KMS-11 (cell line): ENCODE data around the gene ZDHHC8.

Experiments
- H2AFZ ChIP-seq: fragments of 200-600 bp; sonication (generic); 2 replicates; pipeline ENCODE4 v1.6.1; 2016; ENCODE audit warnings: antibody characterized with exemption, mixed run types, low read depth
- H3K27ac ChIP-seq: fragments of 200-600 bp; sonication (generic); 2 replicates; pipeline ENCODE4 v1.6.1; 2016; ENCODE audit warnings: mild to moderate bottlenecking, mixed run types
- H3K27me3 ChIP-seq: fragments of 200-600 bp; sonication (generic); 2 replicates; pipeline ENCODE4 v1.6.1; 2017; ENCODE audit warnings: mild to moderate bottlenecking, low read depth, mixed run types, moderate library complexity; ENCODE audit not compliant: insufficient read depth
- H3K36me3 ChIP-seq: fragments of 200-600 bp; sonication (generic); 2 replicates; pipeline ENCODE4 v1.6.1; 2017; ENCODE audit warnings: mild to moderate bottlenecking, mixed run types; ENCODE audit not compliant: insufficient read depth
- H3K4me1 ChIP-seq: fragments of 200-600 bp; sonication (generic); 2 replicates; pipeline ENCODE4 v1.6.1; 2016; ENCODE audit warnings: mild to moderate bottlenecking, low read depth, mixed run types; ENCODE audit not compliant: poor library complexity, severe bottlenecking
- H3K4me2 ChIP-seq: fragments of 200-600 bp; sonication (generic); 2 replicates; pipeline ENCODE4 v1.7.0; 2016; ENCODE audit warnings: mild to moderate bottlenecking, mixed run types
- H3K4me3 ChIP-seq: fragments of 200-600 bp; sonication (generic); IDR thresholded peaks from 2 replicates; pipeline ENCODE4 v1.6.1; 2017; ENCODE audit warnings: low read depth, low read length, mixed read lengths; ENCODE audit not compliant: insufficient read depth
- H3K79me2 ChIP-seq: fragments of 200-600 bp; sonication (generic); 2 replicates; pipeline ENCODE4 v1.6.1; 2016; ENCODE audit warnings: low read depth, mixed run types; ENCODE audit not compliant: insufficient read depth
- H3K9ac ChIP-seq: fragments of 200-600 bp; sonication (generic); 2 replicates; pipeline ENCODE4 v1.6.1; 2016; ENCODE audit warnings: mild to moderate bottlenecking, mixed run types
- H4K20me1 ChIP-seq: fragments of 200-600 bp; sonication (generic); 2 replicates; pipeline ENCODE4 v1.6.1; 2016; ENCODE audit warnings: mild to moderate bottlenecking, mixed run types; ENCODE audit not compliant: insufficient read depth
- TF ChIP-seq, protein P1 (sequence below): fragments of 200-600 bp; sonication (generic); conservative IDR thresholded peaks from 2 replicates; pipeline ENCODE4 v1.6.1; 2017; ENCODE audit warnings: low read depth, mild to moderate bottlenecking, antibody characterized with exemption, low read length, moderate library complexity, mixed read lengths

The ZDHHC8 gene

DNA sequence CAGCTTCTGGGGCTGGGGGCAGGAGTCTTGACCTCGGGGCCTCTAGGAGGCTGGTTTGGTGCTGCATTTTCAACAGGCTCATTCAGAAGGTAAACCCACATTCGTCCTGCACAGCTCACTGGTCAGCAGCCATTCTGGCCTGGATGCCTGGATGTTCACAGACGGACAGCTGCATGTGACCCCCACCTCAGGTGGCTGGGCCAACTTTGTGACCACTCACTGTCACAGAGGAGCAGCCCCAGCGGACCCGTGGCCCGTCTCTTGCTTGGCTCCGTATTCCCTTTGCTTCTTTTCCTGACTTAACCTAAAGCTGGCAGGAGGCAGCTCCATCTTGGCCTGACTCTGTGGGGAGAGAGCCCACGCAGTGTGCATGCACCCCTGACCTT, 43.3 kb upstream of the ZDHHC8 start:
- H3K36me3 ChIP-seq, result peaks cover 7% of the 10 kb centered on the region; the same call in 1 of the 2 replicates
- no peaks in the 10 kb centered on the region for H3K4me1 ChIP-seq
- H3K79me2 ChIP-seq, result peaks cover 25% of the 10 kb centered on the region; the same call in 1 of the 2 replicates
- no peak overlapping the region for H2AFZ ChIP-seq
- no peak overlapping the region for H3K9ac ChIP-seq
- no peaks in the 10 kb centered on the region for H3K27me3 ChIP-seq
- no peak overlapping the region for H3K4me2 ChIP-seq
- no peak overlapping the region for H3K4me3 ChIP-seq
- TF ChIP-seq, protein P1, sequence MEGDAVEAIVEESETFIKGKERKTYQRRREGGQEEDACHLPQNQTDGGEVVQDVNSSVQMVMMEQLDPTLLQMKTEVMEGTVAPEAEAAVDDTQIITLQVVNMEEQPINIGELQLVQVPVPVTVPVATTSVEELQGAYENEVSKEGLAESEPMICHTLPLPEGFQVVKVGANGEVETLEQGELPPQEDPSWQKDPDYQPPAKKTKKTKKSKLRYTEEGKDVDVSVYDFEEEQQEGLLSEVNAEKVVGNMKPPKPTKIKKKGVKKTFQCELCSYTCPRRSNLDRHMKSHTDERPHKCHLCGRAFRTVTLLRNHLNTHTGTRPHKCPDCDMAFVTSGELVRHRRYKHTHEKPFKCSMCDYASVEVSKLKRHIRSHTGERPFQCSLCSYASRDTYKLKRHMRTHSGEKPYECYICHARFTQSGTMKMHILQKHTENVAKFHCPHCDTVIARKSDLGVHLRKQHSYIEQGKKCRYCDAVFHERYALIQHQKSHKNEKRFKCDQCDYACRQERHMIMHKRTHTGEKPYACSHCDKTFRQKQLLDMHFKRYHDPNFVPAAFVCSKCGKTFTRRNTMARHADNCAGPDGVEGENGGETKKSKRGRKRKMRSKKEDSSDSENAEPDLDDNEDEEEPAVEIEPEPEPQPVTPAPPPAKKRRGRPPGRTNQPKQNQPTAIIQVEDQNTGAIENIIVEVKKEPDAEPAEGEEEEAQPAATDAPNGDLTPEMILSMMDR, result no peak
- 0 out of 2 replicates have a peak, but pooled peaks cover 4% of the 10 kb centered on the region for H4K20me1 ChIP-seq
- no peak overlapping the region for H3K27ac ChIP-seq

GRCh38 chr22:20089226-20089976, 42.2 kb upstream of the ZDHHC8 start:
- Histone ChIP-seq H3K36me3 (peaks cover 7% of the 10 kb centered on the region; the same call in 1 of the 2 replicates), H3K4me1 (no peaks in the 10 kb centered on the region), H3K4me2 (no peak overlapping the region), H3K27ac (no peak overlapping the region), H3K27me3 (no peaks in the 10 kb centered on the region), H2AFZ (no peak overlapping the region), H3K9ac (no peak overlapping the region), H4K20me1 (0 out of 2 replicates have a peak, but pooled peaks cover 4% of the 10 kb centered on the region), H3K79me2 (peaks cover 13% of the 10 kb centered on the region; the same call in 1 of the 2 replicates), H3K4me3 (no peak overlapping the region)
- TF ChIP-seq, protein P1, result no peak

DNA sequence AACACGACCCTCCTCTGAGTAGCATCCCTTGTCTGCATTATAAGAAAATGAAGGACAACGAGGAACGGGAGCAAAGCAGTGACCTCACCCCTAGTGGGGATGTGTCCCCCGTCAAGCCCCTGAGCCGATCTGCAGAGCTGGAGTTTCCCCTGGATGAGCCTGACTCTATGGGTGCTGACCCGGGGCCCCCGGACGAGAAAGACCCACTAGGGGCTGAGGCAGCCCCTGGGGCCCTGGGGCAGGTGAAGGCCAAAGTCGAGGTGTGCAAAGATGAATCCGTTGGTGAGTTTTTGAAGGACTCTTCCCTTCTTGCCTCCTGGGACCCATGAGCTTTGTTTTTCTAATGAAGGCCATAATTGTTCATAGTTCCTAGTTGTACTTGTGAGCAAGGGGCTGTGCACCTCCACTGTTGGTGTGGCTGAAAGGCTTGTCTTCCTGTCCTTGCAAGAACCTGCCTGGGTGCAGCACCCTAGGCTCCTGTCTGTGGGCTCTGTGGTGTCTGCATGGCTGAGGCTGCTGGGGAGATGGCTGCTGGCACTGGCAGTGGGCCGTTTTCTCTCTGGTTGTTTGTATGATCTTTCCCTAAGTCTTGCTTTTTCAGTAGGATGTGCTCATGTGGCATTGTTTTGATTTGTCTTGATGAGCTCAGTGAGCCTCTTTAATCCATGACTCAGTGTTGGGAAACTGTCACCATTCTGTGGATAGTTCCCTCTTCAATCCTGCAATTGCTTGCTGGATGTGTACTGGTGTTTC, 41.5 kb upstream of the ZDHHC8 start:
- Histone ChIP-seq H3K36me3 (peaks cover 7% of the 10 kb centered on the region; the same call in 1 of the 2 replicates), H3K4me2 (no peak overlapping the region), H2AFZ (no peak overlapping the region), H3K4me1 (no peaks in the 10 kb centered on the region), H4K20me1 (no peaks in the 10 kb centered on the region), H3K27ac (no peak overlapping the region), H3K4me3 (no peak overlapping the region), H3K79me2 (peaks cover 6% of the 10 kb centered on the region; the same call in 1 of the 2 replicates), H3K27me3 (no peaks in the 10 kb centered on the region), H3K9ac (no peak overlapping the region)
- TF ChIP-seq, protein P1, result no peak

- Histone ChIP-seq H3K9ac (no peak overlapping the region), H3K27ac (no peak overlapping the region), H4K20me1 (no peaks in the 10 kb centered on the region), H3K4me2 (no peak overlapping the region), H3K79me2 (no peaks in the 10 kb centered on the region), H2AFZ (no peak overlapping the region), H3K36me3 (peaks cover 7% of the 10 kb centered on the region; the same call in 1 of the 2 replicates), H3K4me3 (no peak overlapping the region), H3K4me1 (no peaks in the 10 kb centered on the region), H3K27me3 (no peaks in the 10 kb centered on the region)
- TF ChIP-seq, protein P1, result no peak
Observed at GRCh38 chr22:20090730-20091240, 40.8 kb upstream of the ZDHHC8 start.
